Panc1 (cell line): ENCODE measurements around the gene SNRPF. TPM values are rescaled to one million over a fixed set of nuclear protein-coding genes. Genes with fewer than 3 reads are reported as not detected.

Experiments used
- ATAC-seq: fragments of 200-7000 bp; cut with Tn5 transposase; 2 replicates; pipeline ENCODE4 v1.9.1; 2020; ENCODE audit warnings: mild to moderate bottlenecking, moderate library complexity
- BruUV-seq: library from RNA; stranded (reverse); fragments of 400-500 nt; replicated peaks from 2 replicates; lab custom pipeline; 2021; lab: Mats Ljungman, UMichigan
- CTCF ChIA-PET: fragments of 300-600 bp; sonication (Branson Sonifier 250); formaldehyde crosslinking; loops from one replicate; lab custom pipeline; 2022; ENCODE audit warnings: antibody characterized with exemption; lab: Charles Lee
- POLR2A ChIA-PET: fragments of 300-600 bp; sonication (Branson Sonifier 250); formaldehyde crosslinking; loops from one replicate; lab custom pipeline; 2022; ENCODE audit warnings: antibody characterized with exemption; lab: Charles Lee
- DNase-seq: peaks from one replicate; pipeline ENCODE4 v3.0.0-alpha.2; 2010; ENCODE audit warnings: low read depth, low spot score
- H3K27ac ChIP-seq: 2 replicates; pipeline ENCODE4 v1.5.1; 2011; ENCODE audit warnings: mild to moderate bottlenecking, low read length, inconsistent platforms
- H3K27me3 ChIP-seq: fragments of 200-500 bp; sonication (Bioruptor generic); 2 replicates; pipeline ENCODE4 v1.6.0; 2014; ENCODE audit warnings: low read length, inconsistent platforms; ENCODE audit not compliant: control insufficient read depth, insufficient read depth
- H3K36me3 ChIP-seq: fragments of 200-500 bp; sonication (Bioruptor generic); 2 replicates; pipeline ENCODE4 v1.5.1; 2014; ENCODE audit warnings: inconsistent platforms, mild to moderate bottlenecking, low read length, moderate library complexity; ENCODE audit not compliant: control insufficient read depth, insufficient read depth
- H3K4me1 ChIP-seq: 2 replicates; pipeline ENCODE4 v1.5.1; 2011; ENCODE audit warnings: inconsistent platforms, mild to moderate bottlenecking, low read length, moderate library complexity; ENCODE audit not compliant: control insufficient read depth, insufficient read depth
- H3K4me3 ChIP-seq, 2 experiments: 2 replicates each; pipeline ENCODE4 v1.5.1; 2011 to 2012; ENCODE audit warnings: low read depth in 2 of 2, low read length in 2 of 2, mild to moderate bottlenecking in 2 of 2, inconsistent platforms in 1 of 2, moderate library complexity in 1 of 2
- H3K9me3 ChIP-seq: fragments of 200-500 bp; sonication (Bioruptor generic); 2 replicates; pipeline ENCODE4 v1.5.1; 2014; ENCODE audit warnings: low read depth, mild to moderate bottlenecking, inconsistent platforms, low read length, moderate library complexity; ENCODE audit not compliant: control insufficient read depth, insufficient read depth
- CTCF ChIP-seq: fragments of 450-650 bp; IDR thresholded peaks from 2 replicates; pipeline ENCODE4 v1.5.1; 2017; ENCODE audit warnings: mild to moderate bottlenecking
- POLR2AphosphoS5 ChIP-seq: IDR thresholded peaks from 2 replicates; pipeline ENCODE4 v1.6.1; 2012; ENCODE audit warnings: mild to moderate bottlenecking, low read depth, low read length, moderate library complexity
- SIN3A ChIP-seq: IDR thresholded peaks from 2 replicates; pipeline ENCODE4 v1.6.1; 2012; ENCODE audit warnings: low read depth, mild to moderate bottlenecking, low read length, moderate library complexity, borderline replicate concordance; ENCODE audit not compliant: insufficient read depth
- TCF7L2 ChIP-seq: IDR thresholded peaks from 2 replicates; pipeline ENCODE4 v1.6.1; 2011; ENCODE audit warnings: mild to moderate bottlenecking, low read depth, low read length, inconsistent platforms
- in situ Hi-C: cut with HindIII; loops from 2 replicates; pipeline ENCODE4 v1.10.0; 2016; ENCODE audit warnings: low sequenced_read_pairs, low pct_unique_long_range_greater_than_20kb
- intact Hi-C: fragments of 100-400 bp; cut with micrococcal nuclease; formaldehyde crosslinking; loops from one replicate; pipeline ENCODE4 v1.10.0; 2022; ENCODE audit not compliant: unreplicated experiment
- total RNA-seq: library from RNA; stranded (reverse); gene quantifications from one replicate; pipeline ENCODE4 v1.2.1, GENCODE V29; 2021; ENCODE audit not compliant: unreplicated experiment
- TF ChIP-seq, protein P1 (sequence below), 2 experiments: IDR thresholded peaks; 2 replicates each; pipeline ENCODE4 v1.6.1; 2011 to 2012; ENCODE audit warnings: low read depth in 2 of 2, control low read depth in 1 of 2, low read length in 1 of 2, mild to moderate bottlenecking in 1 of 2, moderate library complexity in 1 of 2; ENCODE audit not compliant: insufficient read depth in 1 of 2

The SNRPF gene
- total RNA-seq, 1 experiment from 2014 or later, result 38.7 TPM

- ChIA-PET POLR2A (no interaction called here), CTCF (no interaction called here)
- intact Hi-C loops (no loop called here), in situ Hi-C loops (no loop called here)
- no TSS peak for BruUV-seq
- no peak for ATAC-seq
- no peaks in the 10 kb centered on the region for H3K4me1 ChIP-seq
- no peak for DNase-seq
- peaks cover 15% of the 10 kb centered on the region for H3K36me3 ChIP-seq
- H3K9me3 ChIP-seq, result no peaks in the 10 kb centered on the region
- no peaks in the 10 kb centered on the region for H3K27me3 ChIP-seq
- H3K4me3 ChIP-seq, result no peak overlapping the region
- TF ChIP-seq TCF7L2 (no peak), POLR2AphosphoS5 (no peak), SIN3A (no peak), CTCF (no peak)
- TF ChIP-seq, protein P1, sequence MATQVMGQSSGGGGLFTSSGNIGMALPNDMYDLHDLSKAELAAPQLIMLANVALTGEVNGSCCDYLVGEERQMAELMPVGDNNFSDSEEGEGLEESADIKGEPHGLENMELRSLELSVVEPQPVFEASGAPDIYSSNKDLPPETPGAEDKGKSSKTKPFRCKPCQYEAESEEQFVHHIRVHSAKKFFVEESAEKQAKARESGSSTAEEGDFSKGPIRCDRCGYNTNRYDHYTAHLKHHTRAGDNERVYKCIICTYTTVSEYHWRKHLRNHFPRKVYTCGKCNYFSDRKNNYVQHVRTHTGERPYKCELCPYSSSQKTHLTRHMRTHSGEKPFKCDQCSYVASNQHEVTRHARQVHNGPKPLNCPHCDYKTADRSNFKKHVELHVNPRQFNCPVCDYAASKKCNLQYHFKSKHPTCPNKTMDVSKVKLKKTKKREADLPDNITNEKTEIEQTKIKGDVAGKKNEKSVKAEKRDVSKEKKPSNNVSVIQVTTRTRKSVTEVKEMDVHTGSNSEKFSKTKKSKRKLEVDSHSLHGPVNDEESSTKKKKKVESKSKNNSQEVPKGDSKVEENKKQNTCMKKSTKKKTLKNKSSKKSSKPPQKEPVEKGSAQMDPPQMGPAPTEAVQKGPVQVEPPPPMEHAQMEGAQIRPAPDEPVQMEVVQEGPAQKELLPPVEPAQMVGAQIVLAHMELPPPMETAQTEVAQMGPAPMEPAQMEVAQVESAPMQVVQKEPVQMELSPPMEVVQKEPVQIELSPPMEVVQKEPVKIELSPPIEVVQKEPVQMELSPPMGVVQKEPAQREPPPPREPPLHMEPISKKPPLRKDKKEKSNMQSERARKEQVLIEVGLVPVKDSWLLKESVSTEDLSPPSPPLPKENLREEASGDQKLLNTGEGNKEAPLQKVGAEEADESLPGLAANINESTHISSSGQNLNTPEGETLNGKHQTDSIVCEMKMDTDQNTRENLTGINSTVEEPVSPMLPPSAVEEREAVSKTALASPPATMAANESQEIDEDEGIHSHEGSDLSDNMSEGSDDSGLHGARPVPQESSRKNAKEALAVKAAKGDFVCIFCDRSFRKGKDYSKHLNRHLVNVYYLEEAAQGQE (IDR thresholded peaks at IDR 0.05; ENCODE audit: insufficient read depth in 1 of 2, low read depth in 2 of 2, low read length in 1 of 2), result no peak
- H3K27ac ChIP-seq, result no peak overlapping the region
These were observed 12.1 kb downstream of the SNRPF start for GRCh38 chr12:95870897-95871296.

- Histone ChIP-seq H3K9me3 (no peaks in the 10 kb centered on the region), H3K4me3 (no peak overlapping the region), H3K27ac (no peak overlapping the region), H3K27me3 (no peaks in the 10 kb centered on the region), H3K36me3 (no peaks in the 10 kb centered on the region), H3K4me1 (no peaks in the 10 kb centered on the region)
- no peak for TF ChIP-seq SIN3A
- DNase-seq (no peak), ATAC-seq (no peak)
- in situ Hi-C loops, result no loop called here
- intact Hi-C loops, result no loop called here
- ChIA-PET POLR2A (no interaction called here), CTCF (no interaction called here)
- no TSS peak for BruUV-seq
These were observed 15.7 kb downstream of the SNRPF start for GRCh38 chr12:95874452-95874851.

DNA sequence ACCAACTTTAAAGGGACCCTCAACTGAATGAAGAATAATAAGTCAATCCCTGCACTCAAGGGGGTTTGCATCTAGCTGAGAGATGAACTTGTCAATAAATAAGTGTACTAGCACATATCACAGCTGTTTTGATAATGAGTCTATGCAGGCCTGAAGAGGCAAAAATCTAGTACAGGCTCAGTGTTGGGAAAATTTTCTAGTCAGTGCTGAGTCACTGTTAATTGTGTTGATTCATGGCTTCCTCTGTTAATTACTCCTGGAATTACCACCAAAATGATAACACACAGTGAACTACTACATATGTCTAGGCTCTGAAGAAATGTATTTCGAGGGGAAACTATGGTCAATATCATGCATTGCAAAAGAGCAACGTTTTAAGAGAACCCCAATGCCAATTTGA lies 18.9 kb downstream of the SNRPF start:
- intact Hi-C loops (no loop called here), in situ Hi-C loops (no loop called here)
- Histone ChIP-seq H3K27me3 (no peaks in the 10 kb centered on the region; the same call in 1 of the 2 replicates), H3K4me1 (no peaks in the 10 kb centered on the region), H3K36me3 (no peaks in the 10 kb centered on the region), H3K9me3 (no peaks in the 10 kb centered on the region), H3K27ac (no peak overlapping the region), H3K4me3 (no peak overlapping the region)
- ChIA-PET POLR2A (no interaction called here), CTCF (no interaction called here)
- no peak for DNase-seq
- no peak for ATAC-seq
- no peak for TF ChIP-seq SIN3A
- TF ChIP-seq, protein P1 (IDR thresholded peaks at IDR 0.05; ENCODE audit: insufficient read depth in 1 of 2, low read depth in 2 of 2, low read length in 1 of 2), result no peak
- BruUV-seq, result no TSS peak
